ENCODE measurements around the gene PPP1CA.

Gene PPP1CA

DNA sequence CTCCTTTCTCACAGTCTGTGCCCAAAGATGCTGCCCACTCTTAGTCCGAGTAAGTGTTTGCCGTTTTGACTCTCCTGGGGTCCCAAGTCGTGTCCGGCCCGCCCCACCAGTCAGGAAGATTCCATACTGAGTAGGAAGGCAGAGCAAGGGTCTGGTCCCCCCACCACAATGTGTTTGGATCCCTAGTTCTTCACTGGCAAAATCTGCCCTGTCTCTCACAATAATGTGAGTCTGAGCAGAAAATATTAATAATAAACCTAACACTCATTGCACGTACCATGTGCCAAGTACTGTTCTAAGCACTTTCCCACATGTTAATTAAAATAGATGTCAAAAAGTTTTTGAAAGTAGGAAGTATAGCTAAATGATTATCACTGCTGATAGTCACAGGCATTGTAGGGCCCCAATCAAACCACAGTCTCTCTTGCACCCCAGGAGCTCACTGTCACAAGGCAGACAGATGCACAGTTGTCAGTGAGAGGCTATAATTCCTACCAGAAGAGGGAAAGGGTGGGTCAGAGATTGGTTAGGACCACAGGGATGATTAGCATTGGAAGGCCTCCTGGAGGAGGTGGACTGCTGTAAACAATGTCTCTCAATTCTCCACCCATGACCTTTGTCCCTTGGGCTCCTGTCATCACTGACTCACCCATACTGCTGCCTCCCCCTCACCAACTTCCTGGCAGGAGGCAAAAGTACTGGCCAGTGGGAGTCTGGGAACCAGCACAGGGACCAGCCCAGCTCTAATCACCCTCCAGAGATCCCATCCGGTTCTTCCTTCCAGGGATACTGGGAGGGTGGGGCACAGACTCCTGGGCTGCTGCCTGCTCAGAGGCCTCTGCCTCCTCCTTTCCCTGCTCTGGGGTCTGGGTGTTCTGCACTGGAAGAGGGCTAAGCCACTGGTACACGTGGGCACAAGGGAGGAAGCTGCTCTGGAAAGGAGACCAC lies 47.3 kb downstream of the PPP1CA start:
- peak; percentile 93 for DNase-seq (ENCODE audit: low spot score)
- peaks cover 38% of the 10 kb centered on the region for H3K4me1 ChIP-seq (ENCODE audit: insufficient read depth, poor library complexity, severe bottlenecking)

DNA sequence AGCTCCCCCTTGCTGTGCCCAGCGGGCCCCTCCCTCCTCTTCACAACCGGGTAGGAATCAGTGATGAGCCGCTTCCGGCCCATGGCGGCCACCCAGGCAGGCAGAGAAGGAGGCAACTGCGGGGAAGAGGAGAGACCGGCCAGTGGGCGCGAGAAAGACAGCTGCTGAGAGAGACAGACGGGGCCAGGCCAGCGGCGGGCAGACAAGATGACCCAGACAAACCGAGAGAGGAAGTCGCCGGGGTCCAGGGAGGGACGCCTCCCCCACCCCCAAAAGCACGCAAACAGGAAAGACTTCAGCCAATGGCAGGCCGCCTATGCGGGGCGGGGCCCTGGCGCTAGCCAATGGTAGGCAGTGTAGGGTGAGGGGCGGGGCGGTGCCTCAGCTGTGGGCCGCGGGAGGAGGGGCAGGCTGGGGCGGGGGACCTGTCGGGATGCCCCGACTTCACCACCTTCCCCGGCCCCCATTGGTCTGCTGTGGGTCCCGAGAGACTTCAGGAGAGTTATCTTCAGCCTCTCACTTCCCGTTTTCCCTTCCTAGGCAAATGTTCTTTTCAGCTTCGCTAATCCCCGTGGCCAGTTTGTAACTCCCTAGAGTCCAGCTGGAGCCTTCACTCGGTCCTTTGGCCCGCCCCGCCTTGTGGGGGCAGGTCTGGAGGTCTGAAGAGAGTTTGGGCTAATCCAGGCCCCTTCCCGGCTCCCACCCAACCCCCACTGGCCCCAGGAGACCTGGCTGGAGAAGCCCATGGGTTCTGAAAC lies 48.2 kb downstream of the PPP1CA start, which contains the start of gene POLD4:
POLD4 (minus strand) TSS at position 230 of the 758 bp plus-strand sequence; CDS start at position 83, 147 bp downstream.
- DNase-seq (ENCODE audit: low spot score), result peak; percentile 95
- peaks cover 38% of the 10 kb centered on the region for H3K4me1 ChIP-seq (ENCODE audit: insufficient read depth, poor library complexity, severe bottlenecking)

More for the DNA sequence above, 47.3 kb downstream of the PPP1CA start:
- Histone ChIP-seq H3K36me3 (ENCODE audit: low read depth) (peaks cover 4% of the 10 kb centered on the region; the same call in 1 of the 2 replicates), H3K27ac (ENCODE audit: poor library complexity, severe bottlenecking) (peak overlapping the region; percentile 95), H3K27me3 (ENCODE audit: insufficient read depth, poor library complexity, severe bottlenecking) (no peaks in the 10 kb centered on the region), H3K9me3 (ENCODE audit: severe bottlenecking) (no peaks in the 10 kb centered on the region), H3K4me3 (ENCODE audit: severe bottlenecking) (peak overlapping the region; percentile 70)
- TF ChIP-seq, protein P1, sequence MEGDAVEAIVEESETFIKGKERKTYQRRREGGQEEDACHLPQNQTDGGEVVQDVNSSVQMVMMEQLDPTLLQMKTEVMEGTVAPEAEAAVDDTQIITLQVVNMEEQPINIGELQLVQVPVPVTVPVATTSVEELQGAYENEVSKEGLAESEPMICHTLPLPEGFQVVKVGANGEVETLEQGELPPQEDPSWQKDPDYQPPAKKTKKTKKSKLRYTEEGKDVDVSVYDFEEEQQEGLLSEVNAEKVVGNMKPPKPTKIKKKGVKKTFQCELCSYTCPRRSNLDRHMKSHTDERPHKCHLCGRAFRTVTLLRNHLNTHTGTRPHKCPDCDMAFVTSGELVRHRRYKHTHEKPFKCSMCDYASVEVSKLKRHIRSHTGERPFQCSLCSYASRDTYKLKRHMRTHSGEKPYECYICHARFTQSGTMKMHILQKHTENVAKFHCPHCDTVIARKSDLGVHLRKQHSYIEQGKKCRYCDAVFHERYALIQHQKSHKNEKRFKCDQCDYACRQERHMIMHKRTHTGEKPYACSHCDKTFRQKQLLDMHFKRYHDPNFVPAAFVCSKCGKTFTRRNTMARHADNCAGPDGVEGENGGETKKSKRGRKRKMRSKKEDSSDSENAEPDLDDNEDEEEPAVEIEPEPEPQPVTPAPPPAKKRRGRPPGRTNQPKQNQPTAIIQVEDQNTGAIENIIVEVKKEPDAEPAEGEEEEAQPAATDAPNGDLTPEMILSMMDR (IDR thresholded peaks at IDR 0.05; ENCODE audit: poor library complexity, severe bottlenecking), result peak; percentile 11
- ATAC-seq (ENCODE audit: low read depth), result peak; percentile 74

GRCh38 chr11:67352546-67353316 lies 48.9 kb downstream of the PPP1CA start:
- peak overlapping the region; percentile 70 for H3K4me3 ChIP-seq (ENCODE audit: severe bottlenecking)
- TF ChIP-seq, protein P1 (IDR thresholded peaks at IDR 0.05; ENCODE audit: poor library complexity, severe bottlenecking), result no peak
- DNase-seq (ENCODE audit: low spot score) (no peak), ATAC-seq (ENCODE audit: low read depth) (peak; percentile 5)
- H3K36me3 ChIP-seq (ENCODE audit: low read depth), result peaks cover 4% of the 10 kb centered on the region; the same call in 1 of the 2 replicates
- H3K9me3 ChIP-seq (ENCODE audit: severe bottlenecking), result no peaks in the 10 kb centered on the region
- H3K4me1 ChIP-seq (ENCODE audit: insufficient read depth, poor library complexity, severe bottlenecking), result peaks cover 35% of the 10 kb centered on the region
- no peaks in the 10 kb centered on the region for H3K27me3 ChIP-seq (ENCODE audit: insufficient read depth, poor library complexity, severe bottlenecking)
- peak overlapping the region; percentile 95 for H3K27ac ChIP-seq (ENCODE audit: poor library complexity, severe bottlenecking)

More for the DNA sequence above, 48.2 kb downstream of the PPP1CA start, which contains the start of gene POLD4:
- Histone ChIP-seq H3K27me3 (ENCODE audit: insufficient read depth, poor library complexity, severe bottlenecking) (no peaks in the 10 kb centered on the region), H3K4me3 (ENCODE audit: severe bottlenecking) (peak within 1 kb of the TSS; percentile 70), H3K9me3 (ENCODE audit: severe bottlenecking) (no peaks in the 10 kb centered on the region), H3K27ac (ENCODE audit: poor library complexity, severe bottlenecking) (peak within 1 kb of the TSS; percentile 95), H3K36me3 (ENCODE audit: low read depth) (peaks cover 4% of the 10 kb centered on the region; the same call in 1 of the 2 replicates)
- TF ChIP-seq, protein P1 (IDR thresholded peaks at IDR 0.05; ENCODE audit: poor library complexity, severe bottlenecking), result no peak
- peak; percentile 77 for ATAC-seq (ENCODE audit: low read depth)

- H3K36me3 ChIP-seq (ENCODE audit: low read depth), result peaks cover 4% of the 10 kb centered on the region; the same call in 1 of the 2 replicates
- no peaks in the 10 kb centered on the region for H3K9me3 ChIP-seq (ENCODE audit: severe bottlenecking)
- no peak overlapping the region for H3K4me3 ChIP-seq (ENCODE audit: severe bottlenecking)
- TF ChIP-seq, protein P1 (IDR thresholded peaks at IDR 0.05; ENCODE audit: poor library complexity, severe bottlenecking), result peak; percentile 95
- ATAC-seq (ENCODE audit: low read depth), result peak; percentile 19; the same call in 1 of the 3 replicates
- H3K27ac ChIP-seq (ENCODE audit: poor library complexity, severe bottlenecking), result peak overlapping the region; percentile 95
- peaks cover 33% of the 10 kb centered on the region for H3K4me1 ChIP-seq (ENCODE audit: insufficient read depth, poor library complexity, severe bottlenecking)
- no peaks in the 10 kb centered on the region for H3K27me3 ChIP-seq (ENCODE audit: insufficient read depth, poor library complexity, severe bottlenecking)
- no peak for DNase-seq (ENCODE audit: low spot score)
Observed at GRCh38 chr11:67351275-67352005, 50.2 kb downstream of the PPP1CA start.

Data from RWPE2 (cell line).